ENCODE results near the gene RET. TPM values are rescaled to one million over a fixed set of nuclear protein-coding genes. Genes with fewer than 3 reads are reported as not detected.

The RET gene
- total RNA-seq, 1 experiment from 2014 or later, result 81.1 TPM

DNA sequence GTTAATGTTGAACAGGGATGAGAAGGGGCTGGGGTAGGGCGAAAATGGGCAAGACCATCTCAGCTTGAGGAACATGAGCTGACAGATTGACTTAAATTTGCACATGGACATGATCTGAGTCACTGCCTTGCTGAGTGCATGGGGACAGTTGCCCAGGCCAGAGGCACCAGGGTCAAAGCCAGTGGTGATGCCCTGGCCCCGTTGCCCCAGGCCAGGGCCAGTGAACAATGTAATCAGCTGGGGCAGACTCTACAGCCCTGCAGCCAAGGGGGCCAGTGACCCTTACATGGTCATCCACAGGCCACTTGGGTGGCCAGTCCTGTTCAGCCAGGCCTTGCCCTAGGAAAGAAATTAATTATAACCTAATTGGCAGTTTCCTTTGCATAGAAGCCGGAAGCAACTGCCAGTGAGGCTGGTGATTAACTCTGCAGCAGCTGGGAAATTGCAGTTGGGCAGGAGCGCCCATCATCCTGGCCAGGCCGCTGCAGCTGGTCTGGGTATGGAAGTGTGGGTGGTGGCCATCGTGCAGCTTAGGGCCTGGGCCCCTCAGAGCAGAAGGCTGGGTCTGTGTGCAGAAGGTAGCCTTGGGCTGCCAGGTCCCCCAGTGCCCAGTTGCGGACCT is 9.6 kb downstream of the RET start:
- H3K27me3 ChIP-seq (ENCODE audit: control insufficient read depth, insufficient read depth, low read length), result no peaks in the 10 kb centered on the region
- intact Hi-C loops (cut with micrococcal nuclease; ENCODE audit: unreplicated experiment), result no loop called here
- no peak for DNase-seq (ENCODE audit: low read depth, low spot score)
- H3K36me3 ChIP-seq (ENCODE audit: control insufficient read depth, insufficient read depth, low read length), result no peaks in the 10 kb centered on the region
- H3K4me1 ChIP-seq (ENCODE audit: control insufficient read depth, insufficient read depth, low read length), result peaks cover 3% of the 10 kb centered on the region; the same call in 1 of the 2 replicates
- in situ Hi-C loops (cut with HindIII; ENCODE audit: low pct_unique_long_range_greater_than_20kb, low sequenced_read_pairs), result no loop called here
- H3K9me3 ChIP-seq (ENCODE audit: control insufficient read depth, insufficient read depth, low read depth, low read length), result no peaks in the 10 kb centered on the region
- no peak overlapping the region for H3K27ac ChIP-seq (ENCODE audit: low read length)
- POLR2A ChIA-PET, result no interaction called here
- no peak overlapping the region for H3K4me3 ChIP-seq (ENCODE audit: low read depth in 2 of 2, low read length in 2 of 2)
- no peak for ATAC-seq
- CTCF ChIA-PET, result interaction anchor here (1.5 kb wide), 1 partner anchor 8 kb away, joined by 3 read pairs; no protein-coding TSS in a partner anchor
- no TSS peak for BruUV-seq (replicated peaks)
- TF ChIP-seq CTCF (IDR thresholded peaks at IDR 0.05), result no peak
- no peak for TF ChIP-seq TCF7L2 (IDR thresholded peaks at IDR 0.05; ENCODE audit: low read depth, low read length)
- TF ChIP-seq, protein P1, sequence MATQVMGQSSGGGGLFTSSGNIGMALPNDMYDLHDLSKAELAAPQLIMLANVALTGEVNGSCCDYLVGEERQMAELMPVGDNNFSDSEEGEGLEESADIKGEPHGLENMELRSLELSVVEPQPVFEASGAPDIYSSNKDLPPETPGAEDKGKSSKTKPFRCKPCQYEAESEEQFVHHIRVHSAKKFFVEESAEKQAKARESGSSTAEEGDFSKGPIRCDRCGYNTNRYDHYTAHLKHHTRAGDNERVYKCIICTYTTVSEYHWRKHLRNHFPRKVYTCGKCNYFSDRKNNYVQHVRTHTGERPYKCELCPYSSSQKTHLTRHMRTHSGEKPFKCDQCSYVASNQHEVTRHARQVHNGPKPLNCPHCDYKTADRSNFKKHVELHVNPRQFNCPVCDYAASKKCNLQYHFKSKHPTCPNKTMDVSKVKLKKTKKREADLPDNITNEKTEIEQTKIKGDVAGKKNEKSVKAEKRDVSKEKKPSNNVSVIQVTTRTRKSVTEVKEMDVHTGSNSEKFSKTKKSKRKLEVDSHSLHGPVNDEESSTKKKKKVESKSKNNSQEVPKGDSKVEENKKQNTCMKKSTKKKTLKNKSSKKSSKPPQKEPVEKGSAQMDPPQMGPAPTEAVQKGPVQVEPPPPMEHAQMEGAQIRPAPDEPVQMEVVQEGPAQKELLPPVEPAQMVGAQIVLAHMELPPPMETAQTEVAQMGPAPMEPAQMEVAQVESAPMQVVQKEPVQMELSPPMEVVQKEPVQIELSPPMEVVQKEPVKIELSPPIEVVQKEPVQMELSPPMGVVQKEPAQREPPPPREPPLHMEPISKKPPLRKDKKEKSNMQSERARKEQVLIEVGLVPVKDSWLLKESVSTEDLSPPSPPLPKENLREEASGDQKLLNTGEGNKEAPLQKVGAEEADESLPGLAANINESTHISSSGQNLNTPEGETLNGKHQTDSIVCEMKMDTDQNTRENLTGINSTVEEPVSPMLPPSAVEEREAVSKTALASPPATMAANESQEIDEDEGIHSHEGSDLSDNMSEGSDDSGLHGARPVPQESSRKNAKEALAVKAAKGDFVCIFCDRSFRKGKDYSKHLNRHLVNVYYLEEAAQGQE (IDR thresholded peaks at IDR 0.05; ENCODE audit: insufficient read depth in 1 of 2, low read depth in 2 of 2, low read length in 1 of 2), result no peak
- no peak for TF ChIP-seq POLR2AphosphoS5 (IDR thresholded peaks at IDR 0.05; ENCODE audit: low read depth, low read length)
- TF ChIP-seq SIN3A (IDR thresholded peaks at IDR 0.05; ENCODE audit: borderline replicate concordance, insufficient read depth, low read depth, low read length), result no peak

GRCh38 chr10:43089519-43089918 is 12.7 kb downstream of the RET start:
- CTCF ChIA-PET, result no interaction called here
- no peaks in the 10 kb centered on the region for H3K27me3 ChIP-seq (ENCODE audit: control insufficient read depth, insufficient read depth, low read length)
- no peak overlapping the region for H3K4me3 ChIP-seq (ENCODE audit: low read depth in 2 of 2, low read length in 2 of 2)
- in situ Hi-C loops (cut with HindIII; ENCODE audit: low pct_unique_long_range_greater_than_20kb, low sequenced_read_pairs) (no loop called here), intact Hi-C loops (cut with micrococcal nuclease; ENCODE audit: unreplicated experiment) (no loop called here)
- ATAC-seq (no peak), DNase-seq (ENCODE audit: low read depth, low spot score) (no peak)
- no peak overlapping the region for H3K27ac ChIP-seq (ENCODE audit: low read length)
- no peaks in the 10 kb centered on the region for H3K9me3 ChIP-seq (ENCODE audit: control insufficient read depth, insufficient read depth, low read depth, low read length)
- BruUV-seq (replicated peaks), result no TSS peak
- POLR2A ChIA-PET, result no interaction called here
- peaks cover 5% of the 10 kb centered on the region; the same call in 1 of the 2 replicates for H3K4me1 ChIP-seq (ENCODE audit: control insufficient read depth, insufficient read depth, low read length)
- TF ChIP-seq TCF7L2 (IDR thresholded peaks at IDR 0.05; ENCODE audit: low read depth, low read length) (no peak), SIN3A (IDR thresholded peaks at IDR 0.05; ENCODE audit: borderline replicate concordance, insufficient read depth, low read depth, low read length) (no peak), CTCF (IDR thresholded peaks at IDR 0.05) (no peak), POLR2AphosphoS5 (IDR thresholded peaks at IDR 0.05; ENCODE audit: low read depth, low read length) (no peak)
- TF ChIP-seq, protein P1 (IDR thresholded peaks at IDR 0.05; ENCODE audit: insufficient read depth in 1 of 2, low read depth in 2 of 2, low read length in 1 of 2), result no peak
- no peaks in the 10 kb centered on the region for H3K36me3 ChIP-seq (ENCODE audit: control insufficient read depth, insufficient read depth, low read length)

Data from Panc1 (cell line).